Measurements from ENCODE around the gene PLXNB2. TPM values are rescaled to one million over a fixed set of nuclear protein-coding genes. Genes with fewer than 3 reads are reported as not detected.

Gene PLXNB2
- total and polyA plus RNA-seq, 4 donors = 123 to 310 (median 173) TPM

DNA sequence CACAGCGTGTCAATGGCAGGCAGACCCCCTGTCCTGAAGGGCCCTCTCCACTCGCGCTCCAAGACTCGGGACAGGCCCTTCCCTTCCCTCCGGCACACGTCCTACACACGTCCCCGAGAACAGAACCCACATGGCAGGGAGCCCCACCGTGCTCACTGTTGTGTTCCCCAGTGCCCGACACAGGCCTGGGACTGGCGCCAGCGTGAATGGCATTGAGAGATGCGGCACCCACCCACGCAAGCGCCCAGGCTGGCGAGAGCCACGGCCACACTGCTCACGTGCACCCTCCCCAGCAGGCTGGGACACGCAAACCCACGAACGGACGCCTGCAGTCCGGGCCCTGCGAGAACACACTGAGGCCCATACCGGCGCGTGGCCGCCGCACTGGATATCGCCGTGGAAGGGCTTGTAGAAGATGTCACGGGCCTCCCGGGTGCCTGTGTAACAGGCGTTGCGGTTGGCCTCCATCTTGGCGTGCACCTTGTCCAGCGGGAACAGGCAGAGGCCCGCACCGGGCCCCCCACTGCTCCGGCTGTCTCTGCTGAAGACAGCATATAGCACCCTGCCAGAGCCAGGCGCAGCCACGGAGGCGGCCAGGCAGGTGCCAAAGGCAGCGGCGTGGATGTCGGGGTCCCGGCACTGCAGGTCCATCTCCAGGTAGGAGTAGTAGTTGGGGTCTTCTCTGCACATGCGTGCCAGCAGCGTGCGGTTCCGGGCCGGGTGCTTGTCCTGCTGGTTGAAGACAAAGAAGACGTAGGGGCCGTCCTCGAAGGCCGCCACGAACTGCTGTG is 18.1 kb downstream of the PLXNB2 start:
- no peaks in the 10 kb centered on the region for H3K9me3 ChIP-seq (ENCODE audit: control insufficient read depth in 4 of 4, insufficient read depth in 3 of 4, low read length in 3 of 4)
- H3K27ac ChIP-seq (ENCODE audit: low read depth in 1 of 2, low read length in 1 of 2) = no peak overlapping the region
- ATAC-seq (ENCODE audit: insufficient read depth, low FRiP score) = no peak
- DNase-seq = no peak
- peaks cover 0 to 20% (median 16%) of the 10 kb centered on the region in 5 donors for H3K4me1 ChIP-seq (ENCODE audit: control insufficient read depth in 5 of 5, insufficient read depth in 5 of 5, low read length in 5 of 5)
- TF ChIP-seq, protein P1, sequence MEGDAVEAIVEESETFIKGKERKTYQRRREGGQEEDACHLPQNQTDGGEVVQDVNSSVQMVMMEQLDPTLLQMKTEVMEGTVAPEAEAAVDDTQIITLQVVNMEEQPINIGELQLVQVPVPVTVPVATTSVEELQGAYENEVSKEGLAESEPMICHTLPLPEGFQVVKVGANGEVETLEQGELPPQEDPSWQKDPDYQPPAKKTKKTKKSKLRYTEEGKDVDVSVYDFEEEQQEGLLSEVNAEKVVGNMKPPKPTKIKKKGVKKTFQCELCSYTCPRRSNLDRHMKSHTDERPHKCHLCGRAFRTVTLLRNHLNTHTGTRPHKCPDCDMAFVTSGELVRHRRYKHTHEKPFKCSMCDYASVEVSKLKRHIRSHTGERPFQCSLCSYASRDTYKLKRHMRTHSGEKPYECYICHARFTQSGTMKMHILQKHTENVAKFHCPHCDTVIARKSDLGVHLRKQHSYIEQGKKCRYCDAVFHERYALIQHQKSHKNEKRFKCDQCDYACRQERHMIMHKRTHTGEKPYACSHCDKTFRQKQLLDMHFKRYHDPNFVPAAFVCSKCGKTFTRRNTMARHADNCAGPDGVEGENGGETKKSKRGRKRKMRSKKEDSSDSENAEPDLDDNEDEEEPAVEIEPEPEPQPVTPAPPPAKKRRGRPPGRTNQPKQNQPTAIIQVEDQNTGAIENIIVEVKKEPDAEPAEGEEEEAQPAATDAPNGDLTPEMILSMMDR (IDR thresholded peaks at IDR 0.05; ENCODE audit: control extremely low read depth, extremely low read depth) = no peak
- WGBS, 2 donors = 94 to 97% methylated on average over 57 of the region's 57 CpGs
- no peak overlapping the region for H3K4me3 ChIP-seq
- no peaks in the 10 kb centered on the region for H3K27me3 ChIP-seq (ENCODE audit: control insufficient read depth in 3 of 3, insufficient read depth in 3 of 3, low read length in 2 of 3)
- peaks cover 0 to 62% (median 20%) of the 10 kb centered on the region in 4 donors for H3K36me3 ChIP-seq (ENCODE audit: control insufficient read depth in 4 of 4, insufficient read depth in 4 of 4, low read length in 4 of 4)
- H3K9ac ChIP-seq (ENCODE audit: insufficient read depth in 1 of 2, low read length in 2 of 2) = no peak overlapping the region

DNA sequence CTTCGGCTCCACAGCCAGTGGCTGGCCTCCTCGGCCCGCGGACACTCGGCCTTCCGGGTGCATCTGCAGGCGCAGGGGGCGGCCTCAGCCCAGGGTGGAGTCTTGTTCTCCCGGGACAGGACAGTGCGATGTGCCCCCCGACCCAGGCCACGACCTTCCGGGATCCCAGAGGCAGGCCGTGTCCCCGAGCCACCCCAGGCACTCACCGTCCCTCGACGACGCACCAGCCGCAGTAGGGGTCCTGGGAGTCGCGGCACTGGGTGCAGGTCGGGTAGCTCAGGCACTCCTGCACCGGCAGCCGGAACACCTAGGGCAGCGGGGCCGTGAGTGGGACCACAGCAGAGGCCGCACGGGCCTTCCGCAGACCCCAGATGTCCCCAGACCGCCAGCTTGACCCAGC is 19.7 kb downstream of the PLXNB2 start:
- no peaks in the 10 kb centered on the region for H3K9me3 ChIP-seq (ENCODE audit: control insufficient read depth in 4 of 4, insufficient read depth in 3 of 4, low read length in 3 of 4)
- no peak for DNase-seq
- peaks cover 0 to 78% (median 22%) of the 10 kb centered on the region in 4 donors for H3K36me3 ChIP-seq (ENCODE audit: control insufficient read depth in 4 of 4, insufficient read depth in 4 of 4, low read length in 4 of 4)
- no peak overlapping the region for H3K27ac ChIP-seq (ENCODE audit: low read depth in 1 of 2, low read length in 1 of 2)
- no peak overlapping the region for H3K4me3 ChIP-seq
- no peak overlapping the region for H3K9ac ChIP-seq (ENCODE audit: insufficient read depth in 1 of 2, low read length in 2 of 2)
- whole genome bisulfite sequencing, 2 donors = 94 to 95% methylated on average over 26 to 31 of the region's 31 CpGs
- no peaks in the 10 kb centered on the region for H3K27me3 ChIP-seq (ENCODE audit: control insufficient read depth in 3 of 3, insufficient read depth in 3 of 3, low read length in 2 of 3)
- TF ChIP-seq, protein P1 (IDR thresholded peaks at IDR 0.05; ENCODE audit: control extremely low read depth, extremely low read depth) = no peak
- peaks cover 0 to 7% (median 5%) of the 10 kb centered on the region in 5 donors for H3K4me1 ChIP-seq (ENCODE audit: control insufficient read depth in 5 of 5, insufficient read depth in 5 of 5, low read length in 5 of 5)
- ATAC-seq (ENCODE audit: insufficient read depth, low FRiP score) = no peak

DNA sequence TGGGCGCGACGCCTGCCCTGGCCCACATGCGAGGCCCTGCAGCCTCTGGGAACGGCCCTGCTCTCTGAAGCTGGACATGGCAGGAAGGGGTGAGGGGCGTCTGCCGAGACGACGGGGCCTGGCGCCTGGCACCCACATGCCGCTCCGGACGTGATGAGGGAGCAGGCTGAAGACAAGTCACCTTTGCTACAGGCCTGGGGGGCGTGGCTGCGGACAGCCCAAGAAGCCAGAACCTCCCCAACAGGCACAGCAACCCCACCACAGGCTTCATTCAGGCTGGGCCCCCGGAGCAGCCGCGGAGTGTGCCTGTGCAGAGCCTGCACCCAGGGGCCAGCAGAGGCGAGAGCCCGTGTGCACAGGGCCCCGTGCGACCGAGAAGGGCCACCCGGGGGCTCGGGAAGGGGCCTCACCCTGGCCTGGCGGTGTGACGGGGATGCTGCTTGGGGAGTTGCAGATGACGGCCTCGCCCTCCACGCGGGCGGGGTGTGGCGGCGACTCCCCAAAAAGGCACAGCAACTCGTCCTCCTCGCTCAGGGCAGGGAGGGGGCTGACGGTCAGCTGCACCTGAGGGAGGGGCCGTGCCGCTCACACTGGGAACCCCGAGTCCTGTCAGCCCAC is 20.6 kb downstream of the PLXNB2 start:
- no peak for DNase-seq
- 93 to 95% methylated on average over 40 of the region's 40 CpGs for WGBS, 2 donors

More for the DNA sequence above, 20.6 kb downstream of the PLXNB2 start:
- Histone ChIP-seq H3K27me3 (ENCODE audit: control insufficient read depth in 3 of 3, insufficient read depth in 3 of 3, low read length in 2 of 3) (no peaks in the 10 kb centered on the region), H3K4me1 (ENCODE audit: control insufficient read depth in 5 of 5, insufficient read depth in 5 of 5, low read length in 5 of 5) (peaks cover 0 to 7% (median 3%) of the 10 kb centered on the region in 5 donors), H3K4me3 (no peak overlapping the region), H3K36me3 (ENCODE audit: control insufficient read depth in 4 of 4, insufficient read depth in 4 of 4, low read length in 4 of 4) (peaks cover 0 to 87% (median 25%) of the 10 kb centered on the region in 4 donors), H3K27ac (ENCODE audit: low read depth in 1 of 2, low read length in 1 of 2) (no peak overlapping the region), H3K9ac (ENCODE audit: insufficient read depth in 1 of 2, low read length in 2 of 2) (no peak overlapping the region), H3K9me3 (ENCODE audit: control insufficient read depth in 4 of 4, insufficient read depth in 3 of 4, low read length in 3 of 4) (no peaks in the 10 kb centered on the region)
- no peak for ATAC-seq (ENCODE audit: insufficient read depth, low FRiP score)
- TF ChIP-seq, protein P1 (IDR thresholded peaks at IDR 0.05; ENCODE audit: control extremely low read depth, extremely low read depth) = no peak
